RPMI8226 (cell line): ENCODE measurements around the gene UMAD1.

Experiments used
- DNase-seq: peaks from one replicate; pipeline ENCODE4 v3.0.0-alpha.2; 2015

UMAD1 gene

DNA sequence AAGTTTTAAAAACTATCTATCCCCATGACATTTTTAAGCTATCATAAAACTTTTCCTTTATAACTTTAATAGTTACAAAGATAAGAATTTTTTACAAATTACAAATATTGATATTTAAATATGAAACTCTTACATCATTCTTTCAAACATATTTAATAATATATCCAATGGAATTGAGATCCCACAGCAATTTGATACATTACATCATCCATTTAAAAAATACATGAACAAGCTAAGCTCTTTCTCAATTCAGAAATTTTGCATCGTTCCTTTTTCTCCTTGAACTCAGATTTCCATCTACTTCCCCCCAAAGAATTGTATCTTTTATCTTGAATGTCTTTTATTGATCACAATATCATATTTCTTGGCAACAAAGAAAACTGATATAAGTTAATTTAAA, 209.6 kb downstream of the UMAD1 start:
- DNase-seq: no peak

DNA sequence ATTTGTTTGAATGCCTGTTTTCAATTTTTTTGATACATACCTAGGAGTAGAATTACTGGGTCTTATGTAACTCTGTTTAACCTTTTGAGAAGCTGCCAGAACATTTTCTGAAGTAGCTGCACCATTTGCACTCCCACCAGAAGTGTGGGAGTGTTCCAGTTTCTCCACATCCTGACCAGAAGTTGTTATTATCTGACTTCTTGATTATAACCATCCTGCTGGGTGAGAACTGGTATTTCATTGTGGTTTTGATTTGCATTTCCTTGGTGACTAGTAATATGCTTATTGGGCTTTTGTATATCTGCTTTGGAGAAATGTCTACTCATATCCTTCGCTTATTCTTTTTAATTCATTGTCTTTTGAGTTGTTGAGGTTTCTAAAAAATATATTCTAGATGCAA, 210.8 kb downstream of the UMAD1 start:
- DNase-seq: no peak

DNA sequence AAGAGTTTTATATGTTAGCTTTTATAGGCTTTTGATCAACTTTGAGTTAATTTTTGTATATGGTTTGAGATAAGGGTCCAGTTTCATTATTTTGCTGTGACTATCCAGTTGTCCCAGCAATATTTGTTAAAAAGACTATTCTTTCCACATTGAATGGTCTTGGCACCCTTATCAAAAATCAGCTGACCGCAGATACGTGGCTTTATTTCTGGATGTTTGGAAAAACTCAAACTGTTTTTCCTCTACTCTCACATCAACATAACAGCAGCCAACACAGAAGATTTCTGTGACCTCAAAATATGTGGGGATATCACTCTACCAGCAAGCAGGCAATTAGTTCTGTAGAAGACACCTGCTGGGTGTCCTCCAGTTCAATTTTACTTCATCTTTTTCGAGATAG, 211.4 kb downstream of the UMAD1 start:
- no peak for DNase-seq

DNA sequence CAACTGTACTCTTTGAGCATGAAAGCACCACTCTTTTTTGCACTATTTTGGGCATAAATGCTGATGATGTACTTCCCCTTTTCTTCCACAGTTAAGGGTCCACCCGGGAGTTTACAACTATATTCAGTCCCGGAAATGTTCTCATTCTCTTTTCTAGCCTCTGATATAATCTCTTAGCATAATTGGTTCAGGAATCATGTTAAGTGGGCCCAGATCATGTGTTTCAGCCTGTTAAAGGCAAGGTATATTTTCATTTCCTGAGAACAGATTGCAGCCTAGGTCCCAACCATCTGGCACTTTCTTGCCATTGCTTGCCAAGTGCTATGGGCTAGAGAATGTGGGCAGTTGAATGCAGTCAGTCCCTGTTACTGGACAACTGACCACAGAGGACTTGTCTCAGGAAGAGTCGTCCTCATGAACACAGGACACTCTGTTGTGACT, 216.6 kb downstream of the UMAD1 start:
- peak; percentile 17 for DNase-seq

DNA sequence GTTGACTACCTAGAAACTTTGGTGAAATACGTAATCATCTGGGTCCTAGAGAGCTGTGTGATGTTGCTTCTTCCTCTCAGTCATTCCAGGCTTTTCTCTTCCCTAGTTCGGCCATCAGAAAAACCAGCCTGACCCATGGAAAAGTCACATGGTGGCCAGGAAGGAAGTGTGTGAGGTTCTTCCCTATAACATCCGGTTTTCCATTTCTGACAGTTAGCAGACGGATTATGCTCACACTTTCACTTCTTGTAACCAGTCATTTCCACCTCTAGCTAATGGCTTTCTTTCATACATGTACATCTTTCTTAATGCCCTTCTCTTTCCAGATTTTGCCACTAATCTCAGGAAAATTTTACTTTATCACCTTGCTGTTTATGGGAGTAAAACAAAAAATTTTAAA, 218.0 kb downstream of the UMAD1 start:
- DNase-seq: no peak

DNA sequence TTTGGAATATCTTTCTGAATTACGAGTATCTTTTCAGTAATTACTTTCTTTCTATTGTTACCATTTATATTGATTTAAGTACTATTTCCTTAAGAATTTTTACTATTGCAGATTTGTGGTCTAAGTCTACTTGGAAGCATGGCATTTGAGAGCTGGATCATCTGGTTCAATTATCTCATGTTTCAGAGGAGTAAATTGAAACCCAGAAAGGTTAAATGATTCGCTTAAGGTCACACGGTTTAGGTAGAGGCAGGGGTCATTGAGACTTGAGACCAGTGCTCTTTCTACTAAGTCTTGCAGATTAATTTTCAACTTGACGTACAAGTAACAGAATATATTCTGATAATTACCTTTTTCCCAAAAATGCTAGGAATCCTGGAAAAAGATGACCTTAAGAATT, 218.9 kb downstream of the UMAD1 start:
- no peak for DNase-seq

DNA sequence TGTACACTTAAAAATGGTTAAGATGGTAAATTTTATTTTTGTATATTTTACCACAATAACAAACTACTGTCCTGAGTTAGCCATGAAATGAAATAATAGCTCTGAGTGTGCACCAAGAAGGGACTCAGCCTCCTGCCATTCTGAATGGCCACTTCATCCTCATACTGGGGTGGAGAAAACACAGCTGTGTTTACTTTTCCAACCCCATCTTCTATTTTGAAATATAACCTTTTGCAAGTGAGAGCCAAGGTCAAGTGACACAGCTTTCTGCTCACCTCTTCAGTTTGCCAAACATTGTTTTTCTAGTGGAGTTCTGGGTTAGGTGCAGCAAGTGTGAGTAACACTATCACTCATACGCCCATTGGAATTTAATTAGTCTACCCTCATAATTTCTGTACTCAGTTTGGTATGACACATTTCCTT, 220.7 kb downstream of the UMAD1 start:
- DNase-seq: peak; percentile 25

DNA sequence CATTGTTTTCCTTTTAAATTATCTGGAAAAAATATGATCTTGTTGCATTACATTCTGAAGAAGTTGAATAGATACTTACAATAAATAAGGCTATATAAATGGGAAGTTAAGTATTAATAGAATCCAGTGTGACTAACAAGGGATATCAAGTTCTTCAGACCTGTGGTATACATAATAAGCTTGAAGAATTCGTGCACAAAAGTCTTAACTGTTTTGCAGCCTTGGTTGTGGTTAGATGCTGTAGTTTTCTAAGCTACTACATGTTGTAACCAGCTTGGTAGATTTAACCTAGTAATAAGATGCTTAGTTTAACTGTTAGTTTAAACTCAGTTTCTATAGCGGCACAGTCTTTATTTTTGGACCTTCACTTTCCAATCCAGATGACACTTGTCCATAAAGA, 221.8 kb downstream of the UMAD1 start:
- no peak for DNase-seq

DNA sequence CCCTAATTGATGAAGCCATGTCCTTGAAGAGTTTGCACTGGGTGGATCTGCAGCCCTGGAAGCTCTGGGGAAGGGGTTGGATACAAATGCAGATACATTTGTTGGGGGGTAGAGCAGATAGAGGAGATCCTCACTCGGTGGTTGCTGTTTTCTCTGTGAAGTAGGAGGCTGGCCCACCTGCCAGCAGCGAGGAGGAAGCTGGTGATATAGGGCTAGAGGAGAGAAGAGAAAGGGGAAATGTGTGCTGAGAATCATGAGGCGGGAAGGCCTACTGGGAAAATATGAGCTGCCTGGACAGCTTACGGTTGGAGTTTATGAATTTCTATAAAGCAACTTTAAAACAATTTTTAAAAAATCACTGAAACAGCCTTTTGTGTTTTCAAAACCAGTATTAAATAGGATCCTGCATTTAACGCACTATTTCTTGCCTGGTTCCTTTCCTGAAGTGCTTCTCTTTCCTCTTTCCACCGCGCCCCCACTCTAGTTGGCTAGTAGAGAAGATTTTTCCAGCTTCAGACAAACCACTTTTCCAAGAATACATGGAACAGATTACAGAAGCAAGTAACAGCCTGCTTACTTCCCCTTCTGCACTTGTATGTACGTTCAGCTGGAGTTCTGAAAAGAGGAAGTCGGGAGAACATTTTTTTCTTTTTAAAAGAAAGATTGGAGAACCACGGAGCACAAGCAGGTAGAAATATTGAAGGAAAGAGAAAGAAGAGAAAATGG, 227.5 kb downstream of the UMAD1 start:
- peak; percentile 17 for DNase-seq

DNA sequence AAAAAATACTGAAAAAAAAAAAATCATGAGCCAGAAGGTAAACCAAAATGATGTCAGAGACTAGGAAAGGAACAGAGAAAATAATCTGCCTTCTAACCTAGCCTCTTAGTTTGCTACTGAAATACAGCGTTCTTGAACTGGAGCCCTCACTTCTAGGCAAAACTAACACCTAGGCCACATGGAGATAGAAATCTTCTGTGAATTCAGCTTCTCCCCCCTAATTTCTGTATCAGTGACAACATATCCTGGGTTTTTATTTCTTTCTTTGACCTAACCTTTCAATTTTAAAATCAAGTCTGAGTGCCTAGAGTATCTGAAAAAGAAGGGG, 228.0 kb downstream of the UMAD1 start:
- no peak for DNase-seq

DNA sequence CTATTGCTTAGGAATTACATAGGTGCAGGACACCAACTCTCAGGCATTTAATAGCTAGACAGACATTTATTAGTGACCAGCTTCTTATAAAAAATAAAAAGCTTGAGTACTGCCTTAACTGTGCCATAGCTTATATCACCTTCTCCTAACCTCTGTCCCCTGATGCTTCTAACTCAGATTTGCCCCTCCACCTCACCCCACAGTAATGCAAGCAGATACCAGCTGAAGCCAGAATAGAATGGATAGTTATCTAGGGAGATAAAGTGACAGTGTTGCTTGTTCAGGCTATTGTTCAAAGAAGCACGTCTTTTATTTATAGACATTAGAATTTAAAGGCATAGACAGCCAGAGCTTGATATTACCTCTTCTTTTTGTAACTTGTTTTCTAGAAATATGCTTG, 228.5 kb downstream of the UMAD1 start:
- DNase-seq: no peak

DNA sequence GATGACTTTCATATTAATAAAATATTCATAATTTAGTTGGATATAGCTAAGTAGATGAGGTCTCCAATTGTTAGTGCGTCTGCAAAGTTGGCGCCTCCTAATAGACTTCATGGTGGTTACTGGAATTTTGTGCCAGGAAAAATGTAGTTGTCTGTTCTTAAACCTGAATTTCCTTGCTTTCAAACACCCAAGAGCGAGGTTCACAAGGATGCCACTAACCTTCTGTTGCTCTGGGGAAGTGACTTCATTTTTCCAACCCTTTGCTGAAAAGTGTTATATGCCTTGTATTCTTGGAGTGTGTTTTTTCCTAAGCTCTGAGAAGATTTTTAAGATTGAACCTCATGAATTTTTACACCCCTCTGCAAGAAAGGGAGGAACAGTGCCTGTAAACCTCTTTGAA, 229.1 kb downstream of the UMAD1 start:
- no peak for DNase-seq

DNA sequence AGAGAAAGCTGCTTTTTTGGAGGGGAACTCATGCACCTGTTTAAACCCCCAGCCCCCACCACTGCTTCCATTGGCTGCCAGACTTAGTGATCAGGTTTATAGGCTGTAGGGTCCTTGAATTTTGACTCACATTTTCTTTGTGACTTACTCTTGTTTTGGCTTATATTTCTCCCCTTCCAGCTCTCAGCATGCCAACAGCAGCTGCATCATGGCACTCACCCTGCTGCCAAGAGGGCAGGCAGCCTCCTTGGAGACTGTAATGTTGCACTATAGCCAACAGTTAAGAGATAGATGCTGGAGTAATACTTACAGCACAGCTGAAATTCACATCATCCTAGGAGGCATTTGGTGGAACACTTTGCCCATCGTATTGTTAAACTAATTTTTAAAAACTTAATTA, 230.0 kb downstream of the UMAD1 start:
- no peak for DNase-seq

DNA sequence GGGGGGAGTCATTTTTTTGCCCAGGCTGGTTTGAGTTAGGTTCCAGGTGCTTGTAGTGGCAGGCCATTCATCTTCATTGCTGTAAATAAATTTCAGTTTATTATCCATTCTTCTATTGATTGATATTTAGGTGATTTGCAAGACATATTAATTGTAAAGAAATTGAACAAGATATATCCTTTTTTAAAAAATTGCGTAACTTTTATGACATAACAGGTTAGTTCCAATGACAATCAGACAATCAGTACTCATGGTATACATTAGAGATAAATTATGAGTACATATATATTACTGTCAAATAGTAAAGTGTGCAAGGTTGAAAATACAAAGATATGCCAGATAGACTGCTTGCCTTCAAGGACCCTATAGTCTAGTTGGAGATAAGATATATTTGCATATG, 235.9 kb downstream of the UMAD1 start:
- DNase-seq: no peak

DNA sequence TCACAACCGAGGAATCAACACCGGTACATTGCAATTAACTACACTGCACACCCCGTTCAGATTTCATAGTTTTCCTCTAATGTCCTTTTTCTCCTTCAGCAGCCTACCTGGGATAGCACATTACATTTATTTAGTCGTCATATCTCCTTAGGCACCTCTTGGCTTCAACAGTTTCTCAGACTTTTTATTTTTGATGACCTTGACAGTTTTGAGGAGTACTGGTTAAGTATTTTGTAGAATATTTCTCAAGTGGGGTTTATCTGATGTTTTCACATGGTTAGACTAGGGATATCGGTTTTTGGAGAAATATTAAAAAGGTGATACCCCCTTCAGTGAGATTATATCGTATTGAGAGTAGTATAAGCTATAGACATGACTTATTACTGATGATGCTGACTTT, 241.0 kb downstream of the UMAD1 start:
- DNase-seq: no peak

DNA sequence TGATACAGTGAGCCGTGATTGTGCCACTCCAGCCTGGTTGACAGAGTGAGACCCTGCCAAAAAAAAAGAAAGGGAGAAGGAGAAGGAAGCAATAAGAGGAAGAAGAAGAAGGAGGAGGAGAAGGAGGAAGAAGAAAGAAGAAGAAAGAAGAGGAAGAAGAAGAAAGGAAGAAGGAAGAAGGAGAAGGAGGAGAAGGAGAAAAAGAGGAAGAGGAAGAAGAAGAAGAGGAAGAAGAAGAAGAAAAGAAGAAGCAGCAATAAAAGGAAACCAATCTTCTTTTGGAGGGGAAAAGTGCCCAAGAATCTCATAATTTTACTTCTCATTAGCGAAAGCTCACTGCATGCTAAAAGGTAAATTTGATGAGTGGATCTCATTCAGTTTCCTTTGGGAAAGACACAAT, 242.3 kb downstream of the UMAD1 start:
- DNase-seq: no peak

DNA sequence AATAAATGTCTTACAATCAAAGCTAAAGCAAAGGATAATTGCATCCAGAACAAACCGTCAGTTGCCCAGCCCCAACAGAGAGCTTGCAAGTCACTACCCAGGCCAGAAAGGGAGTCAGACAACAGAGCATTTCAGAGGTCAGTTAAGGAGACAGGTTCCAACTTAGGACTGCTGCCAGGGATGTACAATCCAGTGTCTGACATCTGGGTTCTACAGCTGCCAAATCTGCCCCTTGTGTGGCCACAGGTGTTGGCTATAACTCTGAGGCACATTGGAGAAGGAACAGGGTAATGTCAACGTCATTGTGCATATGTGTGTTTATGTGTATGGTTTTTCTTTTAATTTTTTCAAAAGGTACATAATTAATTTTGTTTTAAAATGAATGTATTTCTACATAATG, 242.8 kb downstream of the UMAD1 start:
- peak; percentile 76 for DNase-seq

DNA sequence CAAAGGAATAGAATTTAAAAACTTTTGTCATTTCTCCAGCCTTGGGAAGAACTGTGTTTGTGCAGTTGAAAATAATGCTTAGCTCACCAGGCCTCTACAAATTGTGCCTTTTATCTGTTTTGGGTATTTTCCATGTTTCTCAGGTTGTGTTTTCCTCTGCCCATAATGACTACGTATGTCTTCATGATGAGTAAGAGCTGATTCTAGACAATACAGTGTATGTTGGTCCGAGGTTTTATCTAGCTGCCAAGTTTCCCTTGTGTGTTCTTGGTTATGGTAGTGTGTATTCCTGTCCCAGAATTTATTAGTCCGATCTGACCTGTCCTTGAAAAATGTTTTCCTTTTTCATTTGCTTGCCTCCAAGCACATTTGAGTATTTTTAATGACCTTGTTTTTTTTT, 244.3 kb downstream of the UMAD1 start:
- no peak for DNase-seq

DNA sequence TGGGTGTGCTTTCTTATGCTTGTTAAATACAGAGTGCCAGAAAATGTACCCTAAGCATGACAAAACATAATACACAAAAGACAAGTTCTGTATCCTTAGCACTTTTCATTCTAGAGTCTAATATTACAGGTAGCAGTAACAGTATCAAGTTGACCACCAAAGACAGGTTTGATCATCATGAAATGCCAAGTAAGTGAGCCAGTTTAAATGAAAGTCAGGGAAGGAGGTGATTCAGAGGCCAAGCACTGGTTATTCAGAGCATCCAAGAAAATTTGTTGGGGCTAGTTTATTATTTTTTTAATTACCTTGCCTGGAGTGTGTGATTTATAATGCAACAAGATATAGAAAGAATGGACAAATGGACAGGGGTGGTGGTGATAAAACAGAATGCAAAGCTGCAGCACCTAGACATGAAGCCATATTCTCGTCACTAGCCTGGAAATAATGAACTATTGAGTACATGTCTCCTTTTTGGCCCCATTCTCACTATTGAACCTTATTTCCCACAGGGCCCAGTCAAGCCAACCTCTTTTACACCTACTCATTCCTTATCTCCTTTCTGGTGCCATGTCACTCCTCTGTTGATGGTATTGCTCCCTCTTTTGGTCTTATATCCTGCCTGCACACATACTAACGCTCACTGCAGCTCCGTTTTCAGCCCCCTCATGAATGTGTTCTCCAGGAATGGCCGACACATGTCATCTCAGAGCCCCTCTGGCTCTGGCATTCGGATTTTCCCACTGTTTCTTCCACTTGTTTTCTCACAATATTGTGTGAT, 249.4 kb downstream of the UMAD1 start:
- DNase-seq: no peak

DNA sequence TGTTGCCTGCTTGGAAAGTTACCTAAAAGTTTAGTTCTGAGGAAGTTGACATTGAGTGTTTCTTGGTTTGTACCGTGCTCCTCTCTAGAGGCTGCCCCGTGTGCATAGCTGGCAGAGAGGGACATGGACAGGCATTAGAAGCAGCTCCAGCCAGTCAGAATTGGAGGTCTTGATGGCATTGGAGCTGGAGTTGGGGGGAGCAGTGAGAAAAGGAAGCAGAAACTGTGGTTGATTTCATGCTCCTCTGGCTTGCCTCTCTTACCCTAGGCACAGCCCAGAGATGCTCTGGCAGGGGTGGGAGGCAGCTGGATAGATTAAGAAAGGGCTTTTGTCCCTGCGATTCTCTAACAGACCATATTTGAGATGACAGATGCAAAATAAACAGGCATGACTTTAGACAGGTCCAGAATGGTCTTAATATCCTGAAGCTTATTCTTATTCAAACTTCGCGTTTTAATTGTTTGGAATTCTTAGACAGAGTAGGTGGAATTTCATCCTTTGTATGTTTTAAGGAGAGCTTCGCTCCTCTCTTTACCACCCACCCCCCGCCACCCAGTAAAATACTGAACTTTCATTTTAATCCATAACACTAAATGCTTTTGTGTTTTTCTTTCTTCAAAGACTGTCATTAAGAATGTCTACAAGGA, 254.6 kb downstream of the UMAD1 start:
- no peak for DNase-seq

DNA sequence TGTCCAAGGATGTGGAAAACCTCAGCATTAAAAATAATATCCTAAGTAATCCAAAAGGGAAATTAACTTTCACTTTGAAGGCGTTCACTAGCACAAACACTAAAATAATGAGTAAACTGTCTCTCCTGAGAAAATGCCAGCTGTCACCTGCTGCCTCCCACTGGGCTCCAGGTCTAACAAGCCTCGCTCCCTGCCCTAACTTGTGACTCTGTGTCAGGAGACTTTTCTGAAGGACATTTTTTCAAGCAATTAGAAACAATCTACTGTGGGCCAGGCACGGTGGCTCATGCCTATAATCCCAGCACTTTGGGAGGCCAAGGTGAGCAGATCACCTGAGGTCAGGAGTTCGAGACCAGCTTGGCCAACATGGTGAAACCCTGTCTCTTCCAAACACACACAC, 255.2 kb downstream of the UMAD1 start:
- no peak for DNase-seq

DNA sequence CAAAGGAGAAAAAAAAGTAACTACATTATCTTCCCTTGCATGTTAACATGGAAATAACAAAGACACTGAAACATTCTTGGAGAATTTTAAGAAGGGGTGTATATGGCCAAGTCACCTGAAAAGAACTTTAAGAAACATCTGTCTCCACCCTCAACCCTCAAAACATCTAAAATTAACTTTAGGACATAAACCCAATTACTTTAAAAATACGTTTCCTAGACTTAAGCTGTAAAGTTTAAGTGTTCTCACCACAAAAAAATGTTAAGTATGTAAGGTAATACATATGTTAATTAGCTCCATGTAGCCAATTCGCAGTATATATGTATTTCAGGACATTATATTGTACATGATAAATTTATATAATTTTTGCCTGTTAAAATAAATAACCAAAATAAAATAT, 257.0 kb downstream of the UMAD1 start:
- no peak for DNase-seq

DNA sequence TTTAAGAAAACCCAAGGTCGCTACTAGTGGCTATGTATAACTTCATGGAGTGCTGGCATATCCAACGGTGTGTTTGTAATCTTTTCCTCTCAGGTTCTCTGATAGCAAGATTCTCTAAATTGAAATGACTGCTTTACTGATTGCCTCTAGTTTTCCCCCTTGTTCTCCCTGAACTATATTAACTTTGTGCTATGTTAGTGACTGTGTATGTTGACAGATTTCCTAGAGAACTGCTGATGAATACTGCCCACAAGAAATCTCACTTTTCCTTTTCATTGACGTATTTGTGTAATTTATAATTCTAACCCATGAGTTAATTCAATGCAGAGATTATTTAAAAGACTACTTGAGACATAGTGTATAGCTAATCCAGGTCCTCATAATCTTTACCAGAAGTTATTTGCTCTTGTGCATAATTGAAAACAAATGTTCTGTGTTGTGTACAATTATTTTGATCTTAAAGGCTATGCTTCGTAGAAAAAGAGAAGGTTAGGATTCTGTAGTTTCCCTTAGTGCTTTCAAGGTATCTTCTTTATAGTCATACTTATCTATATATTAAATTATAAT, 257.5 kb downstream of the UMAD1 start:
- DNase-seq: no peak

DNA sequence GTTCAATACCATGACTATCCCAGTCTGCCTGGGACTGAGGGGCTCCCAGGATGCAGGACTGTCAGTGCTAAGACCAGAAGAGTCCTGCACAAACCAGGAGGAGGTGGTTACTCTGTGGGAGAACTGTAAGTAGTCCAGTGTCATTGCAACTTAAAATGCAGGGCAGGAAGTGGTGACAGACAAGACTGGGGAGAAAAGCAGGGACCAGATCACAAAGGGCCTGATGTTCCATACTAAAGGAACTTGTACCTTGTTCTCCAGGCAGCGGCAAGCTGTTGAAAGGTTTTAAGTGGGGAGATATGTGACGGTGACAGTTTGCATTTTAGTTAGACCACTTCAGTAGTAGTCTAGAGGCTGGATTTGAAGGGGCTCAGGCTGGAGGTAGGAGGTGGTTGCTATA, 262.3 kb downstream of the UMAD1 start:
- DNase-seq: no peak
